Activated CD4-positive, alpha-beta T cell treated with anti-CD3 and anti-CD28 coated beads, Interleukin-2, amount 50 U/mL, for 16 hours (primary cell): ENCODE data around the gene TINAGL1.
A peak's percentile ranks its signal among the peaks of the same experiment; 100 is the strongest.

Experiments used
- DNase-seq: peaks from one replicate; pipeline ENCODE4 v3.0.0-alpha.2; 2020

TINAGL1 gene

GRCh38 chr1:31576201-31576669, at the start of gene TINAGL1:
TSS of gene TINAGL1 (plus strand) at chr1:31576515. CDS start at chr1:31577149, 634 bp downstream.
- DNase-seq = no peak

GRCh38 chr1:31529999-31530684, 46.2 kb upstream of the TINAGL1 start:
- no peak for DNase-seq

GRCh38 chr1:31531177-31531999, 44.9 kb upstream of the TINAGL1 start:
- DNase-seq = no peak

- DNase-seq = no peak
Observed at GRCh38 chr1:31532173-31532572, 44.1 kb upstream of the TINAGL1 start.

- no peak for DNase-seq
Observed at GRCh38 chr1:31535561-31535960, 40.8 kb upstream of the TINAGL1 start.

- DNase-seq = no peak
Observed at GRCh38 chr1:31539329-31539728, 37.0 kb upstream of the TINAGL1 start.

- DNase-seq = no peak
Observed at GRCh38 chr1:31541194-31541593, 35.1 kb upstream of the TINAGL1 start.

- DNase-seq = no peak
Observed at GRCh38 chr1:31545927-31546540, 30.3 kb upstream of the TINAGL1 start.

GRCh38 chr1:31548534-31548906, 27.8 kb upstream of the TINAGL1 start:
- DNase-seq = no peak

GRCh38 chr1:31548907-31549808, 27.2 kb upstream of the TINAGL1 start:
- peak; percentile 89 for DNase-seq

GRCh38 chr1:31549809-31550620, 26.3 kb upstream of the TINAGL1 start:
- no peak for DNase-seq

GRCh38 chr1:31551208-31551607, 25.1 kb upstream of the TINAGL1 start:
- DNase-seq = no peak

GRCh38 chr1:31552489-31552888, 23.8 kb upstream of the TINAGL1 start:
- DNase-seq = no peak

- DNase-seq = no peak
Observed at GRCh38 chr1:31556481-31557006, 19.8 kb upstream of the TINAGL1 start.

- no peak for DNase-seq
Observed at GRCh38 chr1:31559715-31560114, 16.6 kb upstream of the TINAGL1 start.

GRCh38 chr1:31560394-31560793, 15.9 kb upstream of the TINAGL1 start:
- DNase-seq = no peak

GRCh38 chr1:31562707-31563360, 13.5 kb upstream of the TINAGL1 start:
- no peak for DNase-seq

- no peak for DNase-seq
Observed at GRCh38 chr1:31564606-31564989, 11.7 kb upstream of the TINAGL1 start.

GRCh38 chr1:31567956-31568570, 8.3 kb upstream of the TINAGL1 start:
- no peak for DNase-seq

- no peak for DNase-seq
Observed at GRCh38 chr1:31568895-31569595, 7.3 kb upstream of the TINAGL1 start.
